MCF 10A (cell line): Measurements from ENCODE around the gene TP53RK. TPM values are rescaled to one million over a fixed set of nuclear protein-coding genes. Genes with fewer than 3 reads are reported as not detected.

Experiments
- BruUV-seq: library from RNA; stranded (reverse); fragments of 400-500 nt; replicated peaks from 2 replicates; lab custom pipeline; 2021; lab: Mats Ljungman, UMichigan
- CTCF ChIA-PET: fragments of 300-600 bp; sonication (Branson Sonifier 250); formaldehyde crosslinking; extraction: SDS; loops from one replicate; lab custom pipeline; 2021; ENCODE audit warnings: antibody characterized with exemption, inconsistent platforms; lab: Yijun Ruan, JAX
- POLR2A ChIA-PET: fragments of 300-600, 350-650 bp; sonication (Branson Sonifier 250); formaldehyde crosslinking; extraction: SDS; loops from one replicate; lab custom pipeline; 2020; ENCODE audit warnings: antibody characterized with exemption, inconsistent platforms; lab: Yijun Ruan, JAX
- DNase-seq: peaks from one replicate; pipeline ENCODE4 v3.0.0-alpha.2; 2018; ENCODE audit not compliant: unreplicated experiment
- H3K27ac Mint-ChIP-seq: one replicate; pipeline ENCODE4 v1.8.0; 2022; ENCODE audit warnings: mild to moderate bottlenecking, low read depth, mixed read lengths; ENCODE audit not compliant: unreplicated experiment
- H3K27me3 Mint-ChIP-seq: one replicate; pipeline ENCODE4 v1.8.0; 2022; ENCODE audit warnings: mixed read lengths; ENCODE audit not compliant: insufficient read depth, unreplicated experiment
- H3K36me3 Mint-ChIP-seq: one replicate; pipeline ENCODE4 v1.8.0; 2022; ENCODE audit warnings: mild to moderate bottlenecking, moderate library complexity, mixed read lengths; ENCODE audit not compliant: insufficient read depth, unreplicated experiment
- H3K4me1 Mint-ChIP-seq: one replicate; pipeline ENCODE4 v1.8.0; 2022; ENCODE audit warnings: mixed read lengths; ENCODE audit not compliant: insufficient read depth, unreplicated experiment
- H3K4me3 Mint-ChIP-seq: one replicate; pipeline ENCODE4 v1.8.0; 2022; ENCODE audit warnings: mild to moderate bottlenecking, moderate library complexity, mixed read lengths; ENCODE audit not compliant: unreplicated experiment
- H3K9me3 Mint-ChIP-seq: one replicate; pipeline ENCODE4 v1.8.0; 2022; ENCODE audit warnings: mixed read lengths; ENCODE audit not compliant: unreplicated experiment
- intact Hi-C: fragments of 100-400 bp; cut with micrococcal nuclease; formaldehyde crosslinking; loops from 2 replicates; pipeline ENCODE4 v1.14.1; 2022
- total RNA-seq: library from RNA; stranded (reverse); gene quantifications from 2 replicates; pipeline ENCODE4 v1.2.3, GENCODE V29; 2022
- TF ChIP-seq, protein P1 (sequence below): fragments of 200-600 bp; IDR thresholded peaks from one replicate; pipeline ENCODE4 v1.8.0; 2022; ENCODE audit warnings: antibody characterized with exemption, mild to moderate bottlenecking; ENCODE audit not compliant: unreplicated experiment

TP53RK gene
- total RNA-seq, 1 experiment from 2014 or later: 16.2 TPM

DNA sequence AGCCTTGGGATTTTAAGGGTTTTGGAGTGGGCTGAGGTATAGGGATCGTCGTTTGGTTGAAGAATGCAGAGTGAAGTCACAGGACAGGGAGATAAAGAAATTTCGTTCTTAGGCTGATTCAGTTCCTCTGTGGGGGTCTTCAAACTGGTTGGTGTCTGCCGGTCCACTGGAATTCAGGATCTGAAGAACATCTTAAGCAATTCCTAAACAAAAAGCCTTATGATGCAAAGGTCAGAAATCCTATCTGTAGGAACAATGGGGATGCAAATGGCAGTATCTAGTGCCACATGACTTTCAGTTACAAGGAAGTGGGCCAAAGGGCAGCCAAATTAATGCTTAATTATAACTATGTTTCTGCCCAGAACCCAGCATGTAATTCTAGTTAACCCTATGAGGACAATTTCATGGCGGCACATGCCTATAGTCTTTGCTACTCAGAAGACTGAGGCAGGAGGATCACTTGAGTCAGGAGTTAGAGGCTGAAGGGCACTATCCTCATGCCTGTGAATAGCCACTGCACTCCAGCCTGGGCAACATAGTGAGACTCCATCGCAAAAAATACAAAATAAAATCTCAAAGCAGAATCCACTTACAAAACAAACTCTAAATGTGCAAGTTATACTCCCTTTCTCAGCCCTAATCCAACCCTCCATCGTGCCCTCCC lies 15.6 kb upstream of the TP53RK start:
- H3K36me3 Mint-ChIP-seq: no peaks in the 10 kb centered on the region
- TF ChIP-seq, protein P1, sequence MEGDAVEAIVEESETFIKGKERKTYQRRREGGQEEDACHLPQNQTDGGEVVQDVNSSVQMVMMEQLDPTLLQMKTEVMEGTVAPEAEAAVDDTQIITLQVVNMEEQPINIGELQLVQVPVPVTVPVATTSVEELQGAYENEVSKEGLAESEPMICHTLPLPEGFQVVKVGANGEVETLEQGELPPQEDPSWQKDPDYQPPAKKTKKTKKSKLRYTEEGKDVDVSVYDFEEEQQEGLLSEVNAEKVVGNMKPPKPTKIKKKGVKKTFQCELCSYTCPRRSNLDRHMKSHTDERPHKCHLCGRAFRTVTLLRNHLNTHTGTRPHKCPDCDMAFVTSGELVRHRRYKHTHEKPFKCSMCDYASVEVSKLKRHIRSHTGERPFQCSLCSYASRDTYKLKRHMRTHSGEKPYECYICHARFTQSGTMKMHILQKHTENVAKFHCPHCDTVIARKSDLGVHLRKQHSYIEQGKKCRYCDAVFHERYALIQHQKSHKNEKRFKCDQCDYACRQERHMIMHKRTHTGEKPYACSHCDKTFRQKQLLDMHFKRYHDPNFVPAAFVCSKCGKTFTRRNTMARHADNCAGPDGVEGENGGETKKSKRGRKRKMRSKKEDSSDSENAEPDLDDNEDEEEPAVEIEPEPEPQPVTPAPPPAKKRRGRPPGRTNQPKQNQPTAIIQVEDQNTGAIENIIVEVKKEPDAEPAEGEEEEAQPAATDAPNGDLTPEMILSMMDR: no peak
- H3K9me3 Mint-ChIP-seq: peaks cover 7% of the 10 kb centered on the region
- ChIA-PET POLR2A (interaction anchor here (0.7 to 1.3 kb wide), 3 partner anchors 15 to 1492 kb away, joined by 3 to 6 read pairs (median 3); partner anchors contain the start of gene TP53RK), CTCF (no interaction called here)
- H3K27ac Mint-ChIP-seq: no peak overlapping the region
- no peaks in the 10 kb centered on the region for H3K4me1 Mint-ChIP-seq
- no peak for DNase-seq
- intact Hi-C loops: no loop called here
- no peak overlapping the region for H3K4me3 Mint-ChIP-seq
- BruUV-seq: no TSS peak
- H3K27me3 Mint-ChIP-seq: peaks cover 12% of the 10 kb centered on the region

DNA sequence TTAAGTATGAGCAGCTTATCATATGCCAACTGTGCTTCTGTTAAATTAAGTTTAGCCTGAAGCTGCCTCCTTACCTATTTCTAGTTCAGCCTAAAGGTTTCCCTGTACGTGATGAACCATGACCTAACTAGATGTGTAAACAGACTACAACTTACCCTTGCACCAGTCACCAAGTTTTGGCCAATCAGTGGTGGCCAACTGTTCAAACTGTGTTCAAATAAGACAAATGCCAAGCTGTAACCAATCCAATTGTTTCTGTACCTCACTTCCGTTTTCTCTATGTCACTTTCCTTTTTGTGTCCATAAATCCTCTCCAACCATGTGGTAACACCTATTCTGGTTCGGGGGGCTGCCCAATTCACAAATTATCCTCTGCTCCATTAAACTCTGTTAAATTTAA lies 14.2 kb upstream of the TP53RK start:
- TF ChIP-seq, protein P1: no peak
- Mint-ChIP-seq H3K4me3 (no peak overlapping the region), H3K36me3 (no peaks in the 10 kb centered on the region), H3K27me3 (peaks cover under 1% of the 10 kb centered on the region), H3K27ac (no peak overlapping the region), H3K9me3 (peaks cover 7% of the 10 kb centered on the region), H3K4me1 (no peaks in the 10 kb centered on the region)
- no TSS peak for BruUV-seq
- intact Hi-C loops: no loop called here
- DNase-seq: no peak
- ChIA-PET CTCF (interaction anchor here (0.6 to 1.6 kb wide), 5 partner anchors 13 to 658 kb away, joined by 3 to 13 read pairs (median 3); no protein-coding TSS in a partner anchor), POLR2A (interaction anchor here (0.7 to 2.8 kb wide), 4 partner anchors 8 to 18 kb away, joined by 4 to 23 read pairs (median 5); partner anchors contain the start of gene TP53RK)

DNA sequence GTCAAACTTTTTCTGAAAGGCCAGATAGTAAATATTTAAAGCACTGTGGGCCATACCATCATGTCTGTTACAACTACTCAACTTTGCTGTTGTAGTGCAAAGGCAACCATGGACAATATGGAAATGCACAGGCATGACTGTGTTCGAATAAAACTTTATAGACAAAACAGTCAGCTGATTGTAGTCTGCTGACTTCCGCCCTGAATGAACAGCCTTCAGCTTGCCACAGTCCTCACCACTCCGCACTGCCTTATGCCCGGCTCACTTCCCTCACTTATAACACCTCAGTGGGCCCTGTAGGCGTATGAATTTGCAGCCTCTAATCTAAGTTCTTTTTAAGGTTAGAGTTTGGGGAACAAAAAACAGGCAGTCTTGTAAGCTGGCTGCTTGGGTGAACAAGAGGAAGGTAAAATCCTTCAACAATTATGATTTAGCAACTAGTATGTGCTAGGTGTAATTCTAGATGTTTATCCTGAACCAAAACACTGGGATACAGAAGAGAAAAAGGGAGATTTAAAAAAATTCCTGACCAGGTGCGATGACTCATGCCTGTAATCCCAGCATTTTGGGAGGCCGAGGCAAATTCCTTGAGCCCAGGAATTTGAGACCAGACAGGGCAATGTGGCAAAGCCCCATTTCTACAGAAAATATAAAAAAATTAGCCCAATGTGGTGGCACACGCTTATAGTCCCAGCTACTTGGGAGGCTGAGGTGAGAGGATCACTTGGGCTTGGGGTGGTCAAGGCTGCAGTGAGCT lies 13.4 kb upstream of the TP53RK start:
- no peaks in the 10 kb centered on the region for H3K36me3 Mint-ChIP-seq
- TF ChIP-seq, protein P1: no peak
- no peak overlapping the region for H3K4me3 Mint-ChIP-seq
- intact Hi-C loops: no loop called here
- DNase-seq: no peak
- no peaks in the 10 kb centered on the region for H3K27me3 Mint-ChIP-seq
- BruUV-seq: no TSS peak
- no peaks in the 10 kb centered on the region for H3K4me1 Mint-ChIP-seq
- POLR2A ChIA-PET: interaction anchor here (0.7 to 2.8 kb wide), 2 partner anchors 13 to 298 kb away, joined by 3 to 23 read pairs; partner anchors contain the start of gene TP53RK
- CTCF ChIA-PET: interaction anchor here (0.6 to 1.6 kb wide), 4 partner anchors 12 to 495 kb away, joined by 3 to 13 read pairs (median 4); partner anchors contain the start of gene TP53RK
- peaks cover 7% of the 10 kb centered on the region for H3K9me3 Mint-ChIP-seq
- no peak overlapping the region for H3K27ac Mint-ChIP-seq

DNA sequence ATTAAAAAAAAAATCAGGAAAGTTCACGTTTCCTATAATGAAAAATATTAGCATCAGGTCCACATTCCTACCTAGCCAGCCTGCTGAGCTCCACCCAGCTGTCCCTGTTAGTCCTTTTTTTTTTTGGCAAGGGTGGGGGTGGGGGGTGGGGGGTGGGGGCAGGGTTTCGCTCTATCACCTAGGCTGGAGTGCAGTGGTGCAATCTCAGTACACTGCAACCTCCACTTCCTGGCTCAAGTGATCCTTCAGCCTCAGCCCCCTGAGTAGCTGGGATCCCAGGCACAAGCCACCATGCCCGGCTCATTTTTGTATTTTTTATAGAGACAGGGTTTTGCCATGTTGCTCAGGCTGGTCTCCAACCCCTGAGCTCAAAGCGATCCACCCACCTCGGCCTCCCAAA lies 12.7 kb upstream of the TP53RK start:
- POLR2A ChIA-PET: interaction anchor here (0.7 to 2.8 kb wide), 2 partner anchors 13 to 298 kb away, joined by 3 to 23 read pairs; partner anchors contain the start of gene TP53RK
- Mint-ChIP-seq H3K27me3 (no peaks in the 10 kb centered on the region), H3K4me3 (no peak overlapping the region), H3K27ac (no peak overlapping the region), H3K9me3 (peaks cover 7% of the 10 kb centered on the region), H3K36me3 (no peaks in the 10 kb centered on the region), H3K4me1 (no peaks in the 10 kb centered on the region)
- TF ChIP-seq, protein P1: no peak
- DNase-seq: no peak
- CTCF ChIA-PET: interaction anchor here (0.6 to 1.2 kb wide), 3 partner anchors 13 to 496 kb away, joined by 3 to 4 read pairs (median 3); partner anchors contain the start of gene TP53RK
- BruUV-seq: no TSS peak
- intact Hi-C loops: no loop called here
